Stomach (tissue), 4 donors: ENCODE results near the gene ADIRF.
"Not testable (repeated sequence)": the region's sequence is repeated elsewhere in the genome, so short reads cannot be mapped to it uniquely, and the experiment has no call there.

Experiments
- CTCF ChIP-seq, 7 experiments: fragments of 450-650 bp in 4 of 7; fragments of 200-600 bp in 3 of 7; sonication (generic) in 3 of 7; IDR thresholded peaks; one replicate each; pipeline ENCODE4 v1.5.1; 2016 to 2019; ENCODE audit warnings: antibody characterized with exemption in 7 of 7, control low read depth in 2 of 7, mild to moderate bottlenecking in 1 of 7
- POLR2A ChIP-seq, 4 donors: fragments of 450-650 bp; IDR thresholded peaks; one replicate each; pipeline ENCODE4 v1.6.1; 2016; ENCODE audit warnings: antibody characterized with exemption in 4 of 4, control low read depth in 2 of 4, mild to moderate bottlenecking in 1 of 4, moderate library complexity in 1 of 4
- POLR2AphosphoS5 ChIP-seq, 3 donors: sonication (generic); formaldehyde crosslinking; IDR thresholded peaks; one replicate each; pipeline ENCODE4 v1.6.1; 2016; ENCODE audit warnings: antibody characterized with exemption in 3 of 3

GRCh38 chr10:87007124-87007523, 38.8 kb downstream of the ADIRF start:
- TF ChIP-seq CTCF, POLR2AphosphoS5, POLR2A (IDR thresholded peaks at IDR 0.05): not testable (repeated sequence)
